H1 (cell line): ENCODE results near the gene MORN4. TPM values are rescaled to one million over a fixed set of nuclear protein-coding genes. Genes with fewer than 3 reads are reported as not detected.

Source experiments
- BACH1 ChIP-seq: IDR thresholded peaks from 2 replicates; pipeline ENCODE4 v1.6.1; 2012; ENCODE audit warnings: low read length, improper control_type of control experiment
- GABPA ChIP-seq: IDR thresholded peaks from 2 replicates; pipeline ENCODE4 v1.6.1; 2011; ENCODE audit warnings: mild to moderate bottlenecking, low read length, moderate library complexity, borderline replicate concordance; ENCODE audit not compliant: insufficient read depth
- GTF2F1 ChIP-seq: IDR thresholded peaks from 2 replicates; pipeline ENCODE4 v1.6.1; 2012; ENCODE audit warnings: low read depth, low read length, improper control_type of control experiment, borderline replicate concordance
- KDM1A ChIP-seq: fragments of 200-600, 300-600 bp; sonication (generic); IDR thresholded peaks from 2 replicates; pipeline ENCODE4 v1.7.1; 2016; ENCODE audit warnings: mild to moderate bottlenecking, low read length, borderline replicate concordance
- NRF1 ChIP-seq: IDR thresholded peaks from 2 replicates; pipeline ENCODE4 v1.6.1; 2011; ENCODE audit warnings: mild to moderate bottlenecking, low read depth, low read length, improper control_type of control experiment
- PHF8 ChIP-seq: fragments of 200-600 bp; sonication (generic); conservative IDR thresholded peaks from 2 replicates; pipeline ENCODE4 v1.7.1; 2012; ENCODE audit warnings: low read depth, mild to moderate bottlenecking, inconsistent platforms, low read length, moderate library complexity
- POLR2A ChIP-seq, 2 experiments: IDR thresholded peaks; 1 replicate in 1 of 2; 2 replicates in 1 of 2; pipeline ENCODE4 v1.6.1; 2011; ENCODE audit warnings: low read depth in 2 of 2, low read length in 2 of 2, mild to moderate bottlenecking in 2 of 2; ENCODE audit errors: control extremely low read depth in 1 of 2
- RNF2 ChIP-seq: fragments of 200-900, 300-1000 bp; sonication (generic); IDR thresholded peaks from 2 replicates; pipeline ENCODE4 v1.7.1; 2016; ENCODE audit warnings: borderline replicate concordance, low read depth, mild to moderate bottlenecking, antibody characterized with exemption, low read length; ENCODE audit not compliant: poor library complexity, severe bottlenecking; ENCODE audit errors: missing control alignments
- SUZ12 ChIP-seq: fragments of 200-600 bp; sonication (generic); IDR thresholded peaks from 2 replicates; pipeline ENCODE4 v1.6.1; 2012; ENCODE audit warnings: mild to moderate bottlenecking, inconsistent platforms, low read length, moderate library complexity, mixed read lengths
- ZNF274 ChIP-seq: IDR thresholded peaks from 2 replicates; pipeline ENCODE4 v1.7.0; 2012; ENCODE audit warnings: low read length, borderline replicate concordance; ENCODE audit errors: extremely low read depth
- polyA plus RNA-seq, 7 experiments: library from polyadenylated mRNA; depleted of rRNA in 3 of 7; stranded (reverse) in 5 of 7; unstranded in 2 of 7; fragments of >200 nt in 5 of 7; fragments of 200-250 nt in 2 of 7; gene quantifications; 1 replicate in 5 of 7; 2 replicates in 1 of 7; 4 replicates in 1 of 7; pipeline versions ENCODE4 v1.2.1 to v1.2.3, GENCODE V29; 2011 to 2013; ENCODE audit warnings: missing spikeins in 2 of 7, mixed read lengths in 2 of 7
- total RNA-seq: library from RNA; stranded (reverse); fragmentation: NEBNext Ultra II Directional; extraction: Animal tissue kit (Norgen Biotek cat#: 25700); gene quantifications from 2 replicates; pipeline ENCODE4 v1.2.1, GENCODE V29; 2021

Gene MORN4
- total and polyA plus RNA-seq, 2 of the 8 experiments (the other 6 are each of a cell fraction or from before 2014, with no cell fraction given): 13.6 to 22.0 TPM

DNA sequence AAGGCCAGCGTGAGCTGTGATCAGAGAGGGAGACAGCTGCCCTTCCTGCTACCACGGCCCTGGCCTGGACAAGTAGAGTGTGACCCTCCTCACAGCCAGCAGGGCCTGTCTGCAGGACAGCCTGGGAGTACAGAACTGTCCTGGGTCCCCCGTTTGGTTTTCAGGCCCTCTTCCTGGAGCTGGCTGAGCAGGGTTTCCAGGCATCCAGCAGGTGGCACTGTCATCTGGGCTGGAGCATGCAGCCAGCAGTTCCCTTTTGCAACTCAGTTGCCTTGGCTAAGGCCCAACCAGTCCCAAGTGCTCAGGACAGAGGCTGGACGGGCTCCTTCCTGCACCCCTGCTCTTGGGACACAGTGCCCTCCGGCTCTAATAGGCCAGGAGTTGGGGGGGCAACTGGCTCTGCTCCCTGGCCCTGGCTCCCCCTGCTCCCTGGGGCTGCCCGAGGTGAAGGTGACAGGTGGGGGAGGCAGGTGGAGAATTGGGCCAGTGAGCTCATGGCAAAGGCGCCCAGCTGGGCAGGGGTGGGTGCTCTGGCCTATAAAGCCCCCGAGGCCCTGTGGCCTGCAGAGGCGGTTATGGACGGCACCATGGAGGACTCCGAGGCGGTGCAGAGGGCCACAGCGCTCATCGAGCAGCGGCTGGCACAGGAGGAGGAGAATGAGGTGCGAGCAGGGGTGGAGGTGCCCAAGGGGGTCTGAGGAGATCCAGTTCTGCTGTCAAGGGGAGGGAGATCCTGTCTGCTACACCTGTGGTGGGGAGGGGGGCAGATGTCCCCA, 60.9 kb downstream of the MORN4 start, which contains the start of gene ANKRD2 (continued):
- TF ChIP-seq RNF2 (no peak), KDM1A (no peak), SUZ12 (no peak), GABPA (peak; percentile 66; the same call in 1 of the 2 replicates), BACH1 (no peak), GTF2F1 (no peak), NRF1 (no peak), POLR2A (IDR thresholded peaks at IDR 0.05; ENCODE audit: control extremely low read depth in 1 of 2, low read depth in 2 of 2, low read length in 2 of 2) (no peak), PHF8 (no peak), ZNF274 (no peak)
- TF ChIP-seq, all 59 proteins: peak for 7
